H1 (cell line): Measurements from ENCODE around the gene FCF1. TPM values are rescaled to one million over a fixed set of nuclear protein-coding genes. Genes with fewer than 3 reads are reported as not detected.

Experiments
- CTCF ChIA-PET: fragments of 300-600 bp; sonication (Branson Sonifier 250); formaldehyde crosslinking; loops from one replicate; lab custom pipeline; 2021; ENCODE audit not compliant: partially characterized antibody; lab: Charles Lee
- POLR2A ChIA-PET: fragments of 300-600 bp; sonication (Branson Sonifier 250); formaldehyde crosslinking; loops from one replicate; lab custom pipeline; 2021; ENCODE audit warnings: inconsistent platforms; ENCODE audit not compliant: partially characterized antibody; lab: Charles Lee
- DNase-seq, 2 experiments: peaks; one replicate each; pipeline versions ENCODE4 v3.0.0 to v3.0.0-alpha.2; 2010 to 2022; ENCODE audit warnings: low spot score in 2 of 2, low read depth in 1 of 2, mixed read lengths in 1 of 2
- FAIRE-seq: peaks from 2 replicates; lab custom pipeline; 2011; peaks lifted over from hg19 to GRCh38; lab: Jason Lieb, UNC
- H2AFZ ChIP-seq: 2 replicates; pipeline ENCODE4 v1.8.1; 2012; ENCODE audit warnings: low read length, inconsistent platforms
- H2AK5ac ChIP-seq: 2 replicates; pipeline ENCODE4 v1.6.1; 2013; ENCODE audit warnings: low read depth, low read length
- H2BK120ac ChIP-seq: replicated peaks from 2 replicates; pipeline ENCODE3; 2013; ENCODE audit warnings: low read depth, low read length, inconsistent platforms
- H2BK12ac ChIP-seq: 2 replicates; pipeline ENCODE4 v1.6.1; 2013; ENCODE audit warnings: low read depth, low read length
- H2BK15ac ChIP-seq: 2 replicates; pipeline ENCODE4 v1.6.1; 2013; ENCODE audit warnings: low read length
- H2BK20ac ChIP-seq: 2 replicates; pipeline ENCODE4 v1.6.1; 2013; ENCODE audit warnings: low read length
- H2BK5ac ChIP-seq: 2 replicates; pipeline ENCODE4 v1.6.1; 2013; ENCODE audit warnings: low read depth, low read length
- H3K14ac ChIP-seq: 2 replicates; pipeline ENCODE4 v1.6.1; 2013; ENCODE audit warnings: inconsistent platforms; ENCODE audit not compliant: insufficient read length
- H3K18ac ChIP-seq: 2 replicates; pipeline ENCODE4 v1.6.1; 2013; ENCODE audit warnings: low read length; ENCODE audit errors: extremely low read depth
- H3K23ac ChIP-seq: 2 replicates; pipeline ENCODE4 v1.6.1; 2013; ENCODE audit warnings: inconsistent platforms; ENCODE audit not compliant: insufficient read length
- H3K23me2 ChIP-seq: 2 replicates; pipeline ENCODE4 v1.6.1; 2013; ENCODE audit warnings: low read depth, low read length
- H3K27ac ChIP-seq: 2 replicates; pipeline ENCODE4 v1.6.1; 2011; ENCODE audit warnings: low read depth, low read length, inconsistent platforms
- H3K27me3 ChIP-seq, 4 experiments: replicated peaks in 1 of 4; 1 replicate in 1 of 4; 2 replicates in 3 of 4; pipeline versions ENCODE4 v1.6.1 to v1.8.1; 2011 to 2013; ENCODE audit warnings: low read length in 3 of 4, mild to moderate bottlenecking in 3 of 4, inconsistent platforms in 2 of 4, mixed read lengths in 2 of 4, moderate library complexity in 1 of 4; ENCODE audit not compliant: control insufficient read depth in 3 of 4, insufficient read depth in 3 of 4; ENCODE audit errors: extremely low read depth in 1 of 4
- H3K36me3 ChIP-seq, 4 experiments: 2 replicates each; pipeline versions ENCODE4 v1.6.1 to v1.8.1; 2011 to 2013; ENCODE audit warnings: mild to moderate bottlenecking in 4 of 4, low read length in 3 of 4, moderate library complexity in 2 of 4, control low read depth in 1 of 4, inconsistent platforms in 1 of 4; ENCODE audit not compliant: insufficient read depth in 4 of 4, control insufficient read depth in 2 of 4
- H3K4ac ChIP-seq: replicated peaks from 2 replicates; pipeline ENCODE3; 2013; ENCODE audit warnings: low read length, low read depth, mixed read lengths, inconsistent platforms; ENCODE audit not compliant: insufficient read length
- H3K4me1 ChIP-seq, 4 experiments: replicated peaks in 1 of 4; 1 replicate in 1 of 4; 2 replicates in 3 of 4; pipeline versions ENCODE4 v1.6.1 to v1.8.1; 2011 to 2013; ENCODE audit warnings: low read length in 3 of 4, inconsistent platforms in 2 of 4, mixed read lengths in 1 of 4; ENCODE audit not compliant: insufficient read depth in 4 of 4, control insufficient read depth in 3 of 4
- H3K4me2 ChIP-seq, 2 experiments: 2 replicates each; pipeline versions ENCODE4 v1.6.1 to v1.8.1; 2011 to 2013; ENCODE audit warnings: low read depth in 2 of 2, low read length in 2 of 2, control low read depth in 1 of 2, inconsistent platforms in 1 of 2, mild to moderate bottlenecking in 1 of 2; ENCODE audit not compliant: insufficient read depth in 1 of 2
- H3K4me3 ChIP-seq, 4 experiments: fragments of 200-600, 300-600 bp in 1 of 4; sonication (generic), shearing (Covaris generic), sonication (Bioruptor Twin) in 1 of 4; 2 replicates each; pipeline versions ENCODE4 v1.5.1 to v1.8.1; 2011 to 2016; ENCODE audit warnings: low read length in 4 of 4, low read depth in 3 of 4, control low read depth in 2 of 4, inconsistent platforms in 2 of 4, mild to moderate bottlenecking in 2 of 4, mixed read lengths in 1 of 4, moderate library complexity in 1 of 4; ENCODE audit not compliant: insufficient read depth in 2 of 4; ENCODE audit errors: extremely low read depth in 1 of 4
- H3K56ac ChIP-seq: replicated peaks from 2 replicates; pipeline ENCODE3; 2013; ENCODE audit warnings: low read depth, mild to moderate bottlenecking, mixed read lengths, low read length, inconsistent platforms; ENCODE audit not compliant: insufficient read length
- H3K79me1 ChIP-seq: 2 replicates; pipeline ENCODE4 v1.6.1; 2013; ENCODE audit warnings: low read depth, low read length, control low read depth
- H3K79me2 ChIP-seq, 2 experiments: 2 replicates each; pipeline versions ENCODE4 v1.6.1 to v1.8.1; 2012 to 2013; ENCODE audit warnings: low read length in 2 of 2, mild to moderate bottlenecking in 2 of 2, inconsistent platforms in 1 of 2; ENCODE audit not compliant: insufficient read depth in 2 of 2, control insufficient read depth in 1 of 2
- H3K9ac ChIP-seq, 4 experiments: replicated peaks in 1 of 4; 1 replicate in 1 of 4; 2 replicates in 3 of 4; pipeline versions ENCODE4 v1.6.1 to v1.8.1; 2011 to 2013; ENCODE audit warnings: low read depth in 3 of 4, low read length in 3 of 4, control low read depth in 2 of 4, mild to moderate bottlenecking in 2 of 4, moderate library complexity in 2 of 4, inconsistent platforms in 1 of 4; ENCODE audit errors: extremely low read depth in 1 of 4
- H3K9me3 ChIP-seq, 2 experiments: 2 replicates each; pipeline versions ENCODE4 v1.6.1 to v1.8.1; 2012 to 2013; ENCODE audit warnings: mild to moderate bottlenecking in 2 of 2, moderate library complexity in 2 of 2, control low read depth in 1 of 2, inconsistent platforms in 1 of 2, low read depth in 1 of 2, low read length in 1 of 2, mixed read lengths in 1 of 2; ENCODE audit not compliant: insufficient read depth in 2 of 2
- H4K20me1 ChIP-seq, 2 experiments: replicated peaks in 1 of 2; 2 replicates each; pipeline versions ENCODE3 to v1.8.1; 2011 to 2013; ENCODE audit warnings: inconsistent platforms in 2 of 2, low read length in 2 of 2, mild to moderate bottlenecking in 1 of 2; ENCODE audit not compliant: insufficient read depth in 2 of 2, control insufficient read depth in 1 of 2
- H4K5ac ChIP-seq: 2 replicates; pipeline ENCODE4 v1.6.1; 2013; ENCODE audit warnings: low read length, low read depth, mixed read lengths, inconsistent platforms; ENCODE audit not compliant: insufficient read length
- H4K8ac ChIP-seq: 2 replicates; pipeline ENCODE4 v1.8.0; 2013; ENCODE audit warnings: mild to moderate bottlenecking, moderate library complexity, low read length, inconsistent platforms; ENCODE audit not compliant: insufficient read depth; ENCODE audit errors: extremely low read depth
- H4K91ac ChIP-seq: replicated peaks from 2 replicates; pipeline ENCODE3; 2013; ENCODE audit warnings: low read length, mixed read lengths, inconsistent platforms; ENCODE audit not compliant: insufficient read length
- ATF3 ChIP-seq: IDR thresholded peaks from 2 replicates; pipeline ENCODE4 v1.6.1; 2011; ENCODE audit warnings: low read depth, mild to moderate bottlenecking, low read length; ENCODE audit not compliant: insufficient read depth
- BCL11A ChIP-seq, 2 experiments: IDR thresholded peaks; one replicate each; pipeline ENCODE4 v1.6.1; 2011; ENCODE audit warnings: low read depth in 2 of 2, low read length in 2 of 2, mild to moderate bottlenecking in 2 of 2
- CHD1 ChIP-seq: IDR thresholded peaks from 2 replicates; pipeline ENCODE4 v1.6.1; 2012; ENCODE audit warnings: low read depth, low read length, improper control_type of control experiment
- EGR1 ChIP-seq: IDR thresholded peaks from 2 replicates; pipeline ENCODE4 v1.6.1; 2011; ENCODE audit warnings: low read depth, low read length, borderline replicate concordance
- NRF1 ChIP-seq: IDR thresholded peaks from 2 replicates; pipeline ENCODE4 v1.6.1; 2011; ENCODE audit warnings: mild to moderate bottlenecking, low read depth, low read length, improper control_type of control experiment
- POLR2A ChIP-seq, 2 experiments: IDR thresholded peaks; 1 replicate in 1 of 2; 2 replicates in 1 of 2; pipeline ENCODE4 v1.6.1; 2011; ENCODE audit warnings: low read depth in 2 of 2, low read length in 2 of 2, mild to moderate bottlenecking in 2 of 2; ENCODE audit errors: control extremely low read depth in 1 of 2
- RAD21 ChIP-seq, 2 experiments: IDR thresholded peaks in 1 of 2; conservative IDR thresholded peaks in 1 of 2; 2 replicates each; pipeline ENCODE4 v1.6.1; 2011; ENCODE audit warnings: low read depth in 2 of 2, low read length in 2 of 2, improper control_type of control experiment in 1 of 2, inconsistent platforms in 1 of 2, mild to moderate bottlenecking in 1 of 2, moderate library complexity in 1 of 2
- TCF12 ChIP-seq: IDR thresholded peaks from 2 replicates; pipeline ENCODE4 v1.6.1; 2011; ENCODE audit warnings: low read depth, mild to moderate bottlenecking, low read length
- WGBS, 2 experiments: shearing (Covaris generic) in 1 of 2; methylation state at CpG; one replicate each; pipeline versions ENCODE4 v1.1.6 to v1.1.7; 2013 to 2015; ENCODE audit warnings: low lambda C conversion rate in 2 of 2, mixed read lengths in 2 of 2, inconsistent platforms in 1 of 2, low coverage in 1 of 2, missing lambda C conversion rate in 1 of 2; ENCODE audit not compliant: insufficient replicate concordance in 2 of 2, insufficient coverage in 1 of 2, insufficient read length in 1 of 2; ENCODE audit errors: extremely low coverage in 1 of 2, missing lambda C conversion rate in 1 of 2; 5-methylcytosine and 5-hydroxymethylcytosine counted together
- polyA plus RNA-seq, 7 experiments: library from polyadenylated mRNA; depleted of rRNA in 3 of 7; stranded (reverse) in 5 of 7; unstranded in 2 of 7; fragments of >200 nt in 5 of 7; fragments of 200-250 nt in 2 of 7; gene quantifications; 1 replicate in 5 of 7; 2 replicates in 1 of 7; 4 replicates in 1 of 7; pipeline versions ENCODE4 v1.2.1 to v1.2.3, GENCODE V29; 2011 to 2013; ENCODE audit warnings: missing spikeins in 2 of 7, mixed read lengths in 2 of 7
- total RNA-seq: library from RNA; stranded (reverse); fragmentation: NEBNext Ultra II Directional; extraction: Animal tissue kit (Norgen Biotek cat#: 25700); gene quantifications from 2 replicates; pipeline ENCODE4 v1.2.1, GENCODE V29; 2021

Gene FCF1
- total and polyA plus RNA-seq, 2 of the 8 experiments (the other 6 are each of a cell fraction or from before 2014, with no cell fraction given): 48.1 to 84.3 TPM

GRCh38 chr14:74667758-74668157 is 45.2 kb upstream of the FCF1 start:
- H3K27ac ChIP-seq: no peak overlapping the region
- ChIA-PET CTCF (interaction anchor here (0.6 to 1.7 kb wide), 5 partner anchors 49 to 457 kb away, joined by 3 to 4 read pairs (median 3); partner anchors contain the start of gene YLPM1), POLR2A (interaction anchor here (1.0 kb wide), 1 partner anchor 13 kb away, joined by 3 read pairs; no protein-coding TSS in a partner anchor)
- no peak overlapping the region for H2BK15ac ChIP-seq
- no peaks in the 10 kb centered on the region for H3K23me2 ChIP-seq
- no peak overlapping the region for H3K18ac ChIP-seq
- H3K79me2 ChIP-seq: no peaks in the 10 kb centered on the region
- H2BK5ac ChIP-seq: no peak overlapping the region
- no peak overlapping the region for H2BK120ac ChIP-seq
- TF ChIP-seq TCF12 (no peak), NRF1 (no peak), POLR2A (IDR thresholded peaks at IDR 0.05; ENCODE audit: control extremely low read depth in 1 of 2, low read depth in 2 of 2, low read length in 2 of 2) (no peak), BCL11A (IDR thresholded peaks at IDR 0.05; ENCODE audit: low read depth in 2 of 2, low read length in 2 of 2) (no peak), RAD21 (IDR thresholded peaks at IDR 0.05 in 1 of 2, conservative IDR thresholded peaks at IDR 0.05 in 1 of 2; ENCODE audit: low read depth in 2 of 2, low read length in 2 of 2) (no peak), CHD1 (no peak), EGR1 (no peak), ATF3 (no peak)
- no peak overlapping the region for H2AK5ac ChIP-seq
- H2AFZ ChIP-seq: no peak overlapping the region
- H3K4me3 ChIP-seq: no peak overlapping the region
- FAIRE-seq (no peak), DNase-seq (no peak)
- no peaks in the 10 kb centered on the region for H3K9me3 ChIP-seq
- no peak overlapping the region for H3K9ac ChIP-seq
- H3K4ac ChIP-seq: no peak overlapping the region
- H3K36me3 ChIP-seq: peaks cover 23 to 62% (median 42%) of the 10 kb centered on the region in 4 experiments
- no peak overlapping the region for H3K23ac ChIP-seq
- H3K14ac ChIP-seq: no peak overlapping the region
- 95% methylated on average over 1 of the region's 1 CpG; no CpG with 5 or more reads in 1 of the 2 experiments for WGBS, 2 experiments
- no peaks in the 10 kb centered on the region for H3K4me1 ChIP-seq
- no peak overlapping the region for H2BK20ac ChIP-seq
- no peaks in the 10 kb centered on the region for H3K79me1 ChIP-seq
- no peak overlapping the region for H3K56ac ChIP-seq
- H2BK12ac ChIP-seq: no peak overlapping the region
- H4K20me1 ChIP-seq: peaks cover 0 to 3% of the 10 kb centered on the region in 2 experiments
- H3K27me3 ChIP-seq: no peaks in the 10 kb centered on the region
- H4K8ac ChIP-seq: no peak overlapping the region
- H4K91ac ChIP-seq: no peak overlapping the region
- H4K5ac ChIP-seq: no peak overlapping the region
- no peak overlapping the region for H3K4me2 ChIP-seq
